NB4 (cell line): Measurements from ENCODE around the gene ANTXR1.

Experiments
- MYC ChIP-seq: IDR thresholded peaks from 2 replicates; pipeline ENCODE4 v1.6.1; 2011; ENCODE audit warnings: low read depth, low read length
- POLR2A ChIP-seq: IDR thresholded peaks from 2 replicates; pipeline ENCODE4 v1.6.1; 2011; ENCODE audit warnings: mild to moderate bottlenecking; ENCODE audit not compliant: insufficient read length; ENCODE audit errors: extremely low read depth
- TF ChIP-seq, protein P1 (sequence below): IDR thresholded peaks from one replicate; pipeline ENCODE4 v1.5.1; 2012; ENCODE audit warnings: low read depth, low read length
- TF ChIP-seq, protein P2 (sequence below): IDR thresholded peaks from 2 replicates; pipeline ENCODE4 v1.6.1; 2011; ENCODE audit warnings: low read depth, low read length

- TF ChIP-seq, protein P1, sequence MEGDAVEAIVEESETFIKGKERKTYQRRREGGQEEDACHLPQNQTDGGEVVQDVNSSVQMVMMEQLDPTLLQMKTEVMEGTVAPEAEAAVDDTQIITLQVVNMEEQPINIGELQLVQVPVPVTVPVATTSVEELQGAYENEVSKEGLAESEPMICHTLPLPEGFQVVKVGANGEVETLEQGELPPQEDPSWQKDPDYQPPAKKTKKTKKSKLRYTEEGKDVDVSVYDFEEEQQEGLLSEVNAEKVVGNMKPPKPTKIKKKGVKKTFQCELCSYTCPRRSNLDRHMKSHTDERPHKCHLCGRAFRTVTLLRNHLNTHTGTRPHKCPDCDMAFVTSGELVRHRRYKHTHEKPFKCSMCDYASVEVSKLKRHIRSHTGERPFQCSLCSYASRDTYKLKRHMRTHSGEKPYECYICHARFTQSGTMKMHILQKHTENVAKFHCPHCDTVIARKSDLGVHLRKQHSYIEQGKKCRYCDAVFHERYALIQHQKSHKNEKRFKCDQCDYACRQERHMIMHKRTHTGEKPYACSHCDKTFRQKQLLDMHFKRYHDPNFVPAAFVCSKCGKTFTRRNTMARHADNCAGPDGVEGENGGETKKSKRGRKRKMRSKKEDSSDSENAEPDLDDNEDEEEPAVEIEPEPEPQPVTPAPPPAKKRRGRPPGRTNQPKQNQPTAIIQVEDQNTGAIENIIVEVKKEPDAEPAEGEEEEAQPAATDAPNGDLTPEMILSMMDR, result no peak
- no peak for TF ChIP-seq POLR2A
- TF ChIP-seq, protein P2, sequence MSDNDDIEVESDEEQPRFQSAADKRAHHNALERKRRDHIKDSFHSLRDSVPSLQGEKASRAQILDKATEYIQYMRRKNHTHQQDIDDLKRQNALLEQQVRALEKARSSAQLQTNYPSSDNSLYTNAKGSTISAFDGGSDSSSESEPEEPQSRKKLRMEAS, result no peak
- TF ChIP-seq MYC, result no peak
Measured at GRCh38 chr2:69092857-69093256, 79.9 kb downstream of the ANTXR1 start.
